HepG2 (cell line): ENCODE data around the gene RILPL1. TPM values are rescaled to one million over a fixed set of nuclear protein-coding genes. Genes with fewer than 3 reads are reported as not detected.

Source experiments
- ATF3 ChIP-seq: sonication (generic); formaldehyde crosslinking; IDR thresholded peaks from 2 replicates; pipeline ENCODE4 v1.4.0; 2020; ENCODE audit warnings: missing genetic modification reagents
- GMEB1 ChIP-seq: sonication (generic); formaldehyde crosslinking; IDR thresholded peaks from 2 replicates; pipeline ENCODE4 v1.5.1; 2020; ENCODE audit warnings: missing genetic modification reagents, mild to moderate bottlenecking, borderline replicate concordance
- HMGA1 ChIP-seq: sonication (generic); formaldehyde crosslinking; conservative IDR thresholded peaks from 2 replicates; pipeline ENCODE4 v1.4.0; 2020; ENCODE audit warnings: missing genetic modification reagents
- KDM1A ChIP-seq: IDR thresholded peaks from 2 replicates; pipeline ENCODE4 v1.6.1; 2016; ENCODE audit warnings: missing compliant biosample characterization
- KLF9 ChIP-seq: IDR thresholded peaks from 2 replicates; pipeline ENCODE4 v1.6.1; 2016; ENCODE audit warnings: low read depth
- MXI1 ChIP-seq: IDR thresholded peaks from 3 replicates; pipeline ENCODE4 v1.6.1; 2012; ENCODE audit warnings: low read depth, low read length, inconsistent platforms, borderline replicate concordance
- NFKB2 ChIP-seq: sonication (generic); formaldehyde crosslinking; IDR thresholded peaks from 2 replicates; pipeline ENCODE4 v1.4.0; 2020; ENCODE audit warnings: missing genetic modification reagents, borderline replicate concordance
- NR1H2 ChIP-seq: sonication (generic); formaldehyde crosslinking; IDR thresholded peaks from 2 replicates; pipeline ENCODE4 v1.8.1; 2022; ENCODE audit warnings: low read depth, missing genetic modification reagents, borderline replicate concordance
- PHB2 ChIP-seq: fragments of 450-650 bp; IDR thresholded peaks from 2 replicates; pipeline ENCODE4 v1.6.1; 2018; ENCODE audit not compliant: partially characterized antibody
- PLSCR1 ChIP-seq: sonication (generic); formaldehyde crosslinking; IDR thresholded peaks from 2 replicates; pipeline ENCODE4 v1.5.0; 2020; ENCODE audit warnings: missing genetic modification reagents, mild to moderate bottlenecking, borderline replicate concordance
- SMYD3 ChIP-seq: sonication (generic); formaldehyde crosslinking; IDR thresholded peaks from 2 replicates; pipeline ENCODE4 v1.8.1; 2023; ENCODE audit warnings: mild to moderate bottlenecking, missing genetic modification reagents
- SNAPC2 ChIP-seq: sonication (generic); formaldehyde crosslinking; IDR thresholded peaks from 2 replicates; pipeline ENCODE4 v1.8.1; 2022; ENCODE audit warnings: mild to moderate bottlenecking, missing genetic modification reagents
- TRIM22 ChIP-seq: fragments of 450-650 bp; IDR thresholded peaks from 2 replicates; pipeline ENCODE4 v1.6.1; 2017
- YEATS4 ChIP-seq: sonication (generic); formaldehyde crosslinking; IDR thresholded peaks from 2 replicates; pipeline ENCODE4 v1.4.0; 2020; ENCODE audit warnings: missing genetic modification reagents, borderline replicate concordance
- ZNF530 ChIP-seq: sonication (generic); formaldehyde crosslinking; IDR thresholded peaks from 2 replicates; pipeline ENCODE4 v1.5.0; 2020; ENCODE audit warnings: low read depth, mild to moderate bottlenecking, missing genetic modification reagents
- ZNF574 ChIP-seq: sonication (generic); formaldehyde crosslinking; IDR thresholded peaks from 2 replicates; pipeline ENCODE4 v1.4.0; 2020; ENCODE audit warnings: missing genetic modification reagents
- ZNF629 ChIP-seq: sonication (generic); formaldehyde crosslinking; conservative IDR thresholded peaks from 2 replicates; pipeline ENCODE4 v1.5.0; 2020; ENCODE audit warnings: missing genetic modification reagents
- ZNF792 ChIP-seq: IDR thresholded peaks from 2 replicates; pipeline ENCODE4 v1.6.1; 2016
- ZSCAN31 ChIP-seq: sonication (generic); formaldehyde crosslinking; IDR thresholded peaks from 2 replicates; pipeline ENCODE4 v1.5.0; 2020; ENCODE audit warnings: low read depth, mild to moderate bottlenecking, missing genetic modification reagents
- polyA plus RNA-seq, 8 experiments: library from polyadenylated mRNA; depleted of rRNA in 3 of 8; stranded (reverse) in 7 of 8; unstranded in 1 of 8; fragments of >200 nt; fragmentation: Illumina TruSeq in 4 of 8; extraction: Trizol in 4 of 8; gene quantifications; 2 replicates each; pipeline versions ENCODE4 v1.2.1 to v1.2.3, GENCODE V29; 2011 to 2016; ENCODE audit warnings: low read depth in 4 of 8, missing spikeins in 1 of 8, mixed read lengths in 1 of 8; ENCODE audit not compliant: insufficient read depth in 1 of 8
- total RNA-seq, 5 experiments: library from RNA; depleted of rRNA; stranded (reverse); fragments of >200 nt; fragmentation: Illumina TruSeq; extraction: Trizol; gene quantifications; 2 replicates each; pipeline ENCODE4 v1.2.3, GENCODE V29; 2016; ENCODE audit warnings: low read depth in 1 of 5
- TF ChIP-seq, protein P1 (sequence below): IDR thresholded peaks from 2 replicates; pipeline ENCODE4 v1.6.1; 2018; ENCODE audit warnings: missing genetic modification reagents

The RILPL1 gene
- total and polyA plus RNA-seq, 2 of the 13 experiments (the other 11 are each of a cell fraction or from before 2014, with no cell fraction given), result 5.8 to 28.4 TPM

DNA sequence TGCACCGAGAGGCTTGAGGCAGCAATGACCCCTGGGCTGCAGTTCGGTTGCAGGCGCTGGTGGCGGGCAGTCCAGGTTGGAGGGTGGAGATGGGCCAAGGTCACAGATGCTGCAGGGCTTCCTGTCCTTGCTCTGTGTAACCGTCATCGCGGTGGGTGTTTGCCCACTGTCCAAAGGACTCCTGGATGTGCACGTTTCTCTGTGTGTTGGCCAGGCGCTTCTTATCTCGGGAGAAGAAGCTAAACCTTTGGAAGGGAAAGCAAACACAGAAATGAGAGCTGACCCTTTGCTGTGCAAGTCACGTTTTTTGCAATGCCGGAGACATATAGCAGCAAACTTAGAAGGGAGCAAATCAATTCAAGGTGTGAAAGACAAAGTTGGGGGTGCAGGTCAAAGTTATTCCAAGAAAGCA is 61.1 kb downstream of the RILPL1 start (continued):
- TF ChIP-seq TRIM22 (no peak), PHB2 (no peak), HMGA1 (CRISPR knock-in tag) (no peak), PLSCR1 (CRISPR knock-in tag) (no peak), SMYD3 (CRISPR knock-in tag) (no peak), NFKB2 (CRISPR knock-in tag) (peak; percentile 46; the same call in 1 of the 2 replicates), NR1H2 (CRISPR knock-in tag) (no peak), SNAPC2 (CRISPR knock-in tag) (peak; percentile 74; the same call in 1 of the 2 replicates), ZNF629 (CRISPR knock-in tag) (peak; percentile 56), ZNF530 (CRISPR knock-in tag) (no peak), KLF9 (CRISPR knock-in tag) (no peak), KDM1A (peak; percentile 15; the same call in 1 of the 2 replicates), ATF3 (CRISPR knock-in tag) (0 out of 2 replicates have a peak, but pooled peaks have one; percentile 39), YEATS4 (CRISPR knock-in tag) (peak; percentile 51; the same call in 1 of the 2 replicates), MXI1 (peak; percentile 56; the same call in 1 of the 3 replicates), GMEB1 (CRISPR knock-in tag) (peak; percentile 42; the same call in 1 of the 2 replicates), ZNF792 (CRISPR knock-in tag) (peak; percentile 96), ZSCAN31 (peak; percentile 86), ZNF574 (CRISPR knock-in tag) (peak; percentile 82)
- TF ChIP-seq, protein P1, sequence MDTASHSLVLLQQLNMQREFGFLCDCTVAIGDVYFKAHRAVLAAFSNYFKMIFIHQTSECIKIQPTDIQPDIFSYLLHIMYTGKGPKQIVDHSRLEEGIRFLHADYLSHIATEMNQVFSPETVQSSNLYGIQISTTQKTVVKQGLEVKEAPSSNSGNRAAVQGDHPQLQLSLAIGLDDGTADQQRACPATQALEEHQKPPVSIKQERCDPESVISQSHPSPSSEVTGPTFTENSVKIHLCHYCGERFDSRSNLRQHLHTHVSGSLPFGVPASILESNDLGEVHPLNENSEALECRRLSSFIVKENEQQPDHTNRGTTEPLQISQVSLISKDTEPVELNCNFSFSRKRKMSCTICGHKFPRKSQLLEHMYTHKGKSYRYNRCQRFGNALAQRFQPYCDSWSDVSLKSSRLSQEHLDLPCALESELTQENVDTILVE (CRISPR knock-in tag), result no peak; the same call in 1 of the 2 replicates
